NCI-H2029 treated with DMSO at 0.1 percent for 48 hours (cell line): Measurements from ENCODE around the gene PGAP1.

Experiments
- DNase-seq: peaks from one replicate; lab custom pipeline; 2025; lab: John Stamatoyannopoulos, UW

The PGAP1 gene

GRCh38 chr2:196891136-196891535 lies 35.4 kb downstream of the PGAP1 start:
- DNase-seq = no peak

- DNase-seq = no peak
Observed at GRCh38 chr2:196887431-196887830, 39.1 kb downstream of the PGAP1 start.

DNA sequence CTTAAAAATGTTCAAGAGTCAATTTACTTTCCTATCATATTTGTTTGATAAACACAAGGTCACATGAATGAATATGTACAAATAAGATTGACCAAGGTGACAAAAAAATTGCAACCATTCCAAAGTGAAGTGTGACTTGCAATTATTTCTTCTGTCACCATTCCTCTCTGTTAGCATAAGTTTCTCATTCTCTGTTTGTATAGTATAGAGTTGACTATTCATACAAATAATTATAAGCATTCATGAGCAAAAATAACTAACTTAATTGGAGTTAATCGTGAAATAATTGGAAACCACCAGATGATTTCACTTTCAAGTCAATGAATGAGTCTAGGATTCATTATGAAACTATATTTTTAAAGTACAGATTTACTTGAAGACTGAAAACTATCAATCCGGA lies 42.1 kb downstream of the PGAP1 start:
- no peak for DNase-seq

DNA sequence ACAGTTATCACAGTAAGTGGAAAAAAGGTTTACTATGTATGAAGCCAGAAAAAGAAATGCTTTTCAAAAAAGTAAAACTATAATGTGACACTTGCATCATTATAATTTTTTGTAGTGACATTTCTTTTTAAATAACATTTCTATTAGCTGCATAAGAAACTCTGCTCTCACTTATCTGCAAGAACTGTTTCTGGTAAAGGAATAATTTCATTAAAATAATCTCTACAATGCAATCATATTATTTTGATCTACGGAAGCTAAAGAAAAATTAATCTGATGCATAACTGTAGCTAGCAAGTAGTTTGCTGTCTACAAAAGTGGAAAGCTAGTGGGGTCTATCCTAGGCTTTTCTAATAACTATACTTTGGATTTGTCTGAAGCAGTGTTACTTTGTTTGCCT lies 50.1 kb downstream of the PGAP1 start:
- no peak for DNase-seq

GRCh38 chr2:196875414-196875813 lies 51.1 kb downstream of the PGAP1 start:
- no peak for DNase-seq

DNA sequence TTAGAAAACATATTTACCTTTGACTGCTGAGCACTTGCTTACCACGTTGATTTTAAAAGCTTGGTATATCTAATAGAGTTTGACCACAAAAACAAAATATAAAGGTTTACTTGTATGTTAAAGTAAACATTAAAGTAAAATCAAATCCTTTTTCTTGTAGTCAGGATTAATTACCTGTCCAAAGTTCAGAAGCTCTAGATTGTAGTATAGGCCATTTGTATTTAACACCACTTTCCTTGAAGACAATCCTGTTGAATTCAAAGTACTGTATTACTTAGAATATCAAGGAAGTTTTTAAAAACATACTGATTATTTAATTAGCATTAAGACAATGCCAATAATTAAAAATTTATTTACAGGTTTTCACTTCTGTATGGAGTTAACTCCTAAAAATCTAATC lies 53.0 kb downstream of the PGAP1 start:
- no peak for DNase-seq

DNA sequence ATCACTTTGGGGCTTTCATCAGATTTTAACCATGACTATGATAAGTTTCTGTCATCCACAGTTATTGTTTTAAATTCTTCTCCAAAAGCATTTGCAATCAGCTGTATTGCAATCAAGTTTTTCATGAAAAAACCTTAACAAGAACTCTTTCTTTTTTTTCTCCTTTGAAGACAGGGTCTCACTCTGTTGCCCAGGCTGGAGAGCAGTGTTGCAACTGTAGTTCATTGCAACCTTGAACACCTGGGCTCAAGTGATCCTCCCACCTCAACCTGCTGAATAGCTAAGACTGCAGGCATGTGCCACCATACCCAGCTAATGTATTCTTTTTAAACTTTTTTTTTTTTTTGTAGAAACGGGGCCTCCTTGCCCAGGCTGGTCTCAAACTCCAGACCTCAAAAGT lies 71.9 kb downstream of the PGAP1 start:
- no peak for DNase-seq

GRCh38 chr2:196853301-196854087 lies 73.0 kb downstream of the PGAP1 start:
- DNase-seq = no peak

DNA sequence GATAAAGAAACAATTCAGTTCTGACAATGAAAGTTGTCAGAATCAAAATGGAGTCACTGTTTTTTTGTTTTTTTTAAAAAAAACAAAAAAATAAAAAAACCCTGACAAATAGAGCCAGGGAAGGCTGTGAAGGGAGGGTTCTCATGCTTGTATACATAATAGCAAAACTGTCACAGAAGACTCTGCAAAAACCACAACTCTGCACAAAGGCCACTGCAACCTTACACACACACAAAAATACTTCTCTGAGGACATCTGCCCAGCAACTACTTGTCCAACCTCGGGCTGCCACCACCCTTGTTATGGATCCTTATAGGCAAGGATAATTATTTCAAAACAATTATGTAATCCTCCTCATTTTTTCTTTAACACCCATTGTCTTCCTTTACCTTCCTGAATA lies 75.4 kb downstream of the PGAP1 start:
- no peak for DNase-seq

DNA sequence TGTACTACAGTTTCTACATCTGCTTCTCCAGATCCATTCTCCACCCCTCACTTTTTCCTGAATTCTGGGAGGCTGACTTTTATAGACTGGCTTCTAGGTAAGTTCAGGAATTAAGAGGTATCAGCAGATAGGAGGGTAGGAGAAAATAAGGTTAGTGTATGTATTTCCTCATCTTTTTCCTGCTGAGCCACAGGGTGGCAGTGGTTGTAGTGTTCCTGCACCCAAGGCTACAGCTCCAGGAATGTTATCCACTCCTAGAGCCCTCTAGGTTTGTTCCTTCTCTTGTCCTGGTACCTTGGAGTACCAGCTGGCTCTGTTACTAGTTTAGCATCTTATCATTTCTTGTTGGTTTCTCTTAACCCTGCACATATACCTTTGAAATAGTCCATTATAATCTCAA lies 76.6 kb downstream of the PGAP1 start:
- DNase-seq = no peak

GRCh38 chr2:196846295-196846694 lies 80.2 kb downstream of the PGAP1 start:
- no peak for DNase-seq

DNA sequence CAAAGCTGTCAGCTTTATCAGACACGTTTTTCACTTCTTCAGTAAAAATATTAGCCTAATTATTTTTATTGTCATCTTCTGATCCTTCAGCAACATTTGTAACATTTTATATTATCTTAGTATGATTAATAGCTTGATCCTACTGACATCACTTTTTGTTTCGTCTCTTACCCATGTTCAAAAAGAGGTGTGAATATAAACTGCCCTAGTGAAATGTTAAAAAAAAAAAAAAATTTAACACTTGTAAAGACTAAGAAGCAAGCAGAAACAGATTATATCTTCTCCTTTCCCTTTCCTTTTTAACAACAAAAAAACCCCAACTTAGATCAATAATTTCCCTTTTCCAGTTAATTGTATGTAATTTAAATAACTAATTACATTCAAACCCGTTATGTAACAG lies 81.1 kb downstream of the PGAP1 start:
- no peak for DNase-seq

- DNase-seq = no peak
Observed at GRCh38 chr2:196840171-196840570, 86.3 kb downstream of the PGAP1 start.

- DNase-seq = no peak
Observed at GRCh38 chr2:196839574-196839973, 86.9 kb downstream of the PGAP1 start.

GRCh38 chr2:196836440-196836839 lies 90.1 kb downstream of the PGAP1 start:
- no peak for DNase-seq

DNA sequence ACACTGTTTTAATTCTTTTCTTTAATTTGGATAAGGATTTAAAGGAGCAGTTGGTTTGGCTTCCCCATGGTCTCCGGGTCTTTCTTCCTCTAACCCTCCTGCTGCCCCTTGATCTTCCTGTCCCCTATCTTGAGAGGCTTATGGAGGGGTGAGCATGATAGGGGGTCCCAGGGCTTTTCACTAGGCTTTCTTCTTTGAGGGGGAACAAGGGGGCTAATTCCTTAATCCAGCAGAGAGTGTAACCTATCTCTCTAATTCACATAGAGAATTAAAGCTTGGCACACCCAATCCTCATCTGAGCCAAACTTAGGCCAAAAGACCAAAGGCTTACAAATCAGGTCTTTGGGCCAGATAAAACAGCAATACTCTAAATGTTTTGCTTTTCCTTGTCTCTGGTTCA lies 95.8 kb downstream of the PGAP1 start:
- DNase-seq = no peak

- no peak for DNase-seq
Observed at GRCh38 chr2:196827356-196827755, 99.2 kb downstream of the PGAP1 start.

DNA sequence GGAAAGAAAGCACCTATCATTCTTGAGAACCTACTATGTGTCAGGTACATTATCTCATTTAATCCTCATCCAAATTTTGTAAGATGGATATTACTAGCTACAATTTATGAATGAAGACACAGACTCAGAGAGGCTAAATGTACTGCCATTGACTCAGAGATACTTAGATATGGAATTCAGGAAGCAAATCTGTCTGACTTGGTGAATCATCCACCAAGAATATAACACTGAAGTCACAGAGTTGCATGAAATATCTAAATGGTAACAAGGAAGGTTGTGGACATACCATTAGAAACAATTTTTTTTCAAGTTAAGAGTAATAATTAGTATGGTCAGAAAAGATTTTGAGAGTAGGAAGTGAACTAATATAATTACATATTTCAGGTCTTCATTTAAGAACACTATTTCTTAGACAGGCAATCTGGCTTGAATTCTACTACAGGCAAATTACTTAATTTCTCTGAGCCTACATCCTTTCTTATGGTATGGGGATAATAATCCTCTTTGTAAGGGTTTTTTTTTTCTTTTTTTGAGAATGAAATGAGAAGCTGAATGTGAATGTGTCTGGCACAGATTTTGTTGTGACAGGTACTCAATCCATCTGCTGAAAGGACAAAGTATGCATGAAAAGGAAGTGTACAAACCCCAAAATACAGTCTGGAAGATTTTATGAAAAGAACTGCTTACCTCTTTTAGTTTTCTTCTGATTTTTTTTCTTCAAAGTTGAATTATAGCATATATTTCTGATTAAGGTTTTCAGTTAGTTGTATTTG lies 102.6 kb downstream of the PGAP1 start:
- DNase-seq = no peak

DNA sequence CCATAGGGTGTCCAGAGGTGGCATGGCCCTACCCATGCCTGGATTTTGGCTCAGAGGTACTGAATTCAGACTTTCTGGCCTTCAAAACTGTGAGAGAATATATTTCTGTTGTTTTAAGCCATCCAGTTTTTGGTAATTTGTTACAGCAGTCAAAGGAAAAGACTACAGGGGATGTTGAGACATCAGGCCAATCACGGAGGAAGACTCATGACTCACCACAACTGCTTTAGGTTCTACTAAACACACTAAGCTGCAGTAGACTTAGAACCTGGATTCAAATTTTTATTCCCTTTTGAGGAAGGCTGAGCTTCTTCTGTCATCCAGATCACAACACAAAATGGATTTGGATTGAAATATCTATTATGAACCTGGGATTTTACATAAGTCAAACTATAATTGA lies 105.3 kb downstream of the PGAP1 start:
- DNase-seq = no peak

DNA sequence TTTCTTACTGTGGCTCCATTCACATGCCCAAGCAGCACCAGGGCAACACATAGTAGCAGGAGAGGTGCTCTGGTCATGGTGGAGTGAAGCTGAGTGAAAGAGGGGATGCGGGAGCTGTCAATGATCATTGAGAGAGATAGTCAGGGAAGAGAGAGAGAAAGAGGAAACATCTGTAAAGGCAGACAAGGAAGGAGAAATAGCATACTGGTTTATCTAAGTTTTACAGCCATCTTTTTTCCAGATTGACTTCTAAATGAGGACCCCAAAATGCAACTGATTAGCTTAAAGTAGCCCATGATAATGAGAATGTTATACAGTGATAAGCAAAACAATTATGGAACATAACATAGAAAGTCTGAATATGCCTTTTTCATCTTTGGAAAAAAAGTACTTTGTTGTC lies 117.2 kb downstream of the PGAP1 start, which contains the start of gene C2orf66:
Gene C2orf66, minus strand, starts transcription at position 96 of the 400 bp plus-strand sequence. Its CDS starts 19 bp downstream, at position 77.
- no peak for DNase-seq

DNA sequence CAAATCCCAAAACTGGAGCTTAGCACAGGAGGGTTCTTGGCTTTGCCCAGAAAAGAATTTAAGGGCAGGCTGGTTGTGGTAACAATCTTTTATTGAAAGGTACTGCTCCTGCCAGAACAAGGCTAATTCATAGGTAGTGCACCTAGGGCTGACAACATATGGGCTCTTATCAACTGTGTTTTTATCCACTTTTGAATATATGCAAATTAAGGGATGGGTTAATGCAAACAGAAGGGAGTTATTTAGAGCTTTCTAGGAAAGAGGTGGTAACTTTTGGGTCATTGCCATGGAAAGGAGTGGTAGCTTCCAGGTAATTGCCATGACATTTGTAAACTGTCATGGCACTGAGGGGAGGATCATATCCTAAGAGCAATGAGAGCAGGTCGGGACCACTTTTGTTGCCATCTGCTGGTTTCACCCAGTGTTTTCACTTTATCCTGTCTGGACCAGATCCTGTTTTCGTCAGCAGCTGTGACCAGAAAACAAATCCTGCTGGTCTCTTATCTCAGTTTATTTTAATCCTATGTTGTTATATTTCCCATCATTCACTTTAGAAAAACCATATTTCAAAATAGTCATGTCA lies 118.3 kb downstream of the PGAP1 start:
- DNase-seq = no peak

GRCh38 chr2:196804381-196804780 lies 122.1 kb downstream of the PGAP1 start:
- no peak for DNase-seq

DNA sequence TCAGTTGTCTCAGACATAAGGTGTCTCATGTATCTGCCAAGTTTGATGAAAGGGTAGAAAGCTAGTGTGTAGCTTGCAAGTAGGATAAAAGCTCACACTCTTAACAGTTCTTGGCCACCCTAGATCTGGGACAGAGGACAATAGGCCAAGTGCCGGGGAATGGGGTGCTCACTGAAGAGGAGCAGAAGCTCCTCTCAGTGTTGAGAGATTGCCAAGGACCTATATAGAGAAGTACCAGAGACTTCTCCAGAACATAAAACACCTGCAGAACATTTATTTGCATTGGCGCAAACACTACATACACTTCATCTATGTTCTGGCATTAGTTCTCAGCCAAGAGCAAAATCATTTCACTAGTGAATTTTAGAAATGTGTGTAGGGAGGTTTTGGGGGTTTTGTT lies 124.1 kb downstream of the PGAP1 start:
- DNase-seq = no peak
